Skeletal muscle tissue (tissue), 1 donor: ENCODE data around the gene ZPBP. TPM values are rescaled to one million over a fixed set of nuclear protein-coding genes. Genes with fewer than 3 reads are reported as not detected.

Experiments
- total RNA-seq: library from RNA; depleted of rRNA; stranded (reverse); fragments of >200 nt; gene quantifications from one replicate; pipeline ENCODE4 v1.2.3, GENCODE V29; 2014

The ZPBP gene
- total RNA-seq, 1 donor from 2014 or later, result not detected

Other genes starting within 250 kb of the ZPBP start
- 2.1 TPM for gene IKZF1, start 211.5 kb upstream of the ZPBP start, total RNA-seq